H1 (cell line): ENCODE measurements around the gene PIMREG. TPM values are rescaled to one million over a fixed set of nuclear protein-coding genes. Genes with fewer than 3 reads are reported as not detected.

Experiments used
- CTCF ChIA-PET: fragments of 300-600 bp; sonication (Branson Sonifier 250); formaldehyde crosslinking; loops from one replicate; lab custom pipeline; 2021; ENCODE audit not compliant: partially characterized antibody; lab: Charles Lee
- POLR2A ChIA-PET: fragments of 300-600 bp; sonication (Branson Sonifier 250); formaldehyde crosslinking; loops from one replicate; lab custom pipeline; 2021; ENCODE audit warnings: inconsistent platforms; ENCODE audit not compliant: partially characterized antibody; lab: Charles Lee
- DNase-seq, 2 experiments: peaks; one replicate each; pipeline versions ENCODE4 v3.0.0 to v3.0.0-alpha.2; 2010 to 2022; ENCODE audit warnings: low spot score in 2 of 2, low read depth in 1 of 2, mixed read lengths in 1 of 2
- FAIRE-seq: peaks from 2 replicates; lab custom pipeline; 2011; peaks lifted over from hg19 to GRCh38; lab: Jason Lieb, UNC
- H2AFZ ChIP-seq: 2 replicates; pipeline ENCODE4 v1.8.1; 2012; ENCODE audit warnings: low read length, inconsistent platforms
- H2AK5ac ChIP-seq: 2 replicates; pipeline ENCODE4 v1.6.1; 2013; ENCODE audit warnings: low read depth, low read length
- H2BK120ac ChIP-seq: replicated peaks from 2 replicates; pipeline ENCODE3; 2013; ENCODE audit warnings: low read depth, low read length, inconsistent platforms
- H2BK12ac ChIP-seq: 2 replicates; pipeline ENCODE4 v1.6.1; 2013; ENCODE audit warnings: low read depth, low read length
- H2BK15ac ChIP-seq: 2 replicates; pipeline ENCODE4 v1.6.1; 2013; ENCODE audit warnings: low read length
- H2BK20ac ChIP-seq: 2 replicates; pipeline ENCODE4 v1.6.1; 2013; ENCODE audit warnings: low read length
- H2BK5ac ChIP-seq: 2 replicates; pipeline ENCODE4 v1.6.1; 2013; ENCODE audit warnings: low read depth, low read length
- H3K14ac ChIP-seq: 2 replicates; pipeline ENCODE4 v1.6.1; 2013; ENCODE audit warnings: inconsistent platforms; ENCODE audit not compliant: insufficient read length
- H3K18ac ChIP-seq: 2 replicates; pipeline ENCODE4 v1.6.1; 2013; ENCODE audit warnings: low read length; ENCODE audit errors: extremely low read depth
- H3K23ac ChIP-seq: 2 replicates; pipeline ENCODE4 v1.6.1; 2013; ENCODE audit warnings: inconsistent platforms; ENCODE audit not compliant: insufficient read length
- H3K23me2 ChIP-seq: 2 replicates; pipeline ENCODE4 v1.6.1; 2013; ENCODE audit warnings: low read depth, low read length
- H3K27ac ChIP-seq: 2 replicates; pipeline ENCODE4 v1.6.1; 2011; ENCODE audit warnings: low read depth, low read length, inconsistent platforms
- H3K27me3 ChIP-seq, 4 experiments: replicated peaks in 1 of 4; 1 replicate in 1 of 4; 2 replicates in 3 of 4; pipeline versions ENCODE4 v1.6.1 to v1.8.1; 2011 to 2013; ENCODE audit warnings: low read length in 3 of 4, mild to moderate bottlenecking in 3 of 4, inconsistent platforms in 2 of 4, mixed read lengths in 2 of 4, moderate library complexity in 1 of 4; ENCODE audit not compliant: control insufficient read depth in 3 of 4, insufficient read depth in 3 of 4; ENCODE audit errors: extremely low read depth in 1 of 4
- H3K36me3 ChIP-seq, 4 experiments: 2 replicates each; pipeline versions ENCODE4 v1.6.1 to v1.8.1; 2011 to 2013; ENCODE audit warnings: mild to moderate bottlenecking in 4 of 4, low read length in 3 of 4, moderate library complexity in 2 of 4, control low read depth in 1 of 4, inconsistent platforms in 1 of 4; ENCODE audit not compliant: insufficient read depth in 4 of 4, control insufficient read depth in 2 of 4
- H3K4ac ChIP-seq: replicated peaks from 2 replicates; pipeline ENCODE3; 2013; ENCODE audit warnings: low read length, low read depth, mixed read lengths, inconsistent platforms; ENCODE audit not compliant: insufficient read length
- H3K4me1 ChIP-seq, 4 experiments: replicated peaks in 1 of 4; 1 replicate in 1 of 4; 2 replicates in 3 of 4; pipeline versions ENCODE4 v1.6.1 to v1.8.1; 2011 to 2013; ENCODE audit warnings: low read length in 3 of 4, inconsistent platforms in 2 of 4, mixed read lengths in 1 of 4; ENCODE audit not compliant: insufficient read depth in 4 of 4, control insufficient read depth in 3 of 4
- H3K4me2 ChIP-seq, 2 experiments: 2 replicates each; pipeline versions ENCODE4 v1.6.1 to v1.8.1; 2011 to 2013; ENCODE audit warnings: low read depth in 2 of 2, low read length in 2 of 2, control low read depth in 1 of 2, inconsistent platforms in 1 of 2, mild to moderate bottlenecking in 1 of 2; ENCODE audit not compliant: insufficient read depth in 1 of 2
- H3K4me3 ChIP-seq, 4 experiments: fragments of 200-600, 300-600 bp in 1 of 4; sonication (generic), shearing (Covaris generic), sonication (Bioruptor Twin) in 1 of 4; 2 replicates each; pipeline versions ENCODE4 v1.5.1 to v1.8.1; 2011 to 2016; ENCODE audit warnings: low read length in 4 of 4, low read depth in 3 of 4, control low read depth in 2 of 4, inconsistent platforms in 2 of 4, mild to moderate bottlenecking in 2 of 4, mixed read lengths in 1 of 4, moderate library complexity in 1 of 4; ENCODE audit not compliant: insufficient read depth in 2 of 4; ENCODE audit errors: extremely low read depth in 1 of 4
- H3K56ac ChIP-seq: replicated peaks from 2 replicates; pipeline ENCODE3; 2013; ENCODE audit warnings: low read depth, mild to moderate bottlenecking, mixed read lengths, low read length, inconsistent platforms; ENCODE audit not compliant: insufficient read length
- H3K79me1 ChIP-seq: 2 replicates; pipeline ENCODE4 v1.6.1; 2013; ENCODE audit warnings: low read depth, low read length, control low read depth
- H3K79me2 ChIP-seq, 2 experiments: 2 replicates each; pipeline versions ENCODE4 v1.6.1 to v1.8.1; 2012 to 2013; ENCODE audit warnings: low read length in 2 of 2, mild to moderate bottlenecking in 2 of 2, inconsistent platforms in 1 of 2; ENCODE audit not compliant: insufficient read depth in 2 of 2, control insufficient read depth in 1 of 2
- H3K9ac ChIP-seq, 4 experiments: replicated peaks in 1 of 4; 1 replicate in 1 of 4; 2 replicates in 3 of 4; pipeline versions ENCODE4 v1.6.1 to v1.8.1; 2011 to 2013; ENCODE audit warnings: low read depth in 3 of 4, low read length in 3 of 4, control low read depth in 2 of 4, mild to moderate bottlenecking in 2 of 4, moderate library complexity in 2 of 4, inconsistent platforms in 1 of 4; ENCODE audit errors: extremely low read depth in 1 of 4
- H3K9me3 ChIP-seq, 2 experiments: 2 replicates each; pipeline versions ENCODE4 v1.6.1 to v1.8.1; 2012 to 2013; ENCODE audit warnings: mild to moderate bottlenecking in 2 of 2, moderate library complexity in 2 of 2, control low read depth in 1 of 2, inconsistent platforms in 1 of 2, low read depth in 1 of 2, low read length in 1 of 2, mixed read lengths in 1 of 2; ENCODE audit not compliant: insufficient read depth in 2 of 2
- H4K20me1 ChIP-seq, 2 experiments: replicated peaks in 1 of 2; 2 replicates each; pipeline versions ENCODE3 to v1.8.1; 2011 to 2013; ENCODE audit warnings: inconsistent platforms in 2 of 2, low read length in 2 of 2, mild to moderate bottlenecking in 1 of 2; ENCODE audit not compliant: insufficient read depth in 2 of 2, control insufficient read depth in 1 of 2
- H4K5ac ChIP-seq: 2 replicates; pipeline ENCODE4 v1.6.1; 2013; ENCODE audit warnings: low read length, low read depth, mixed read lengths, inconsistent platforms; ENCODE audit not compliant: insufficient read length
- H4K8ac ChIP-seq: 2 replicates; pipeline ENCODE4 v1.8.0; 2013; ENCODE audit warnings: mild to moderate bottlenecking, moderate library complexity, low read length, inconsistent platforms; ENCODE audit not compliant: insufficient read depth; ENCODE audit errors: extremely low read depth
- H4K91ac ChIP-seq: replicated peaks from 2 replicates; pipeline ENCODE3; 2013; ENCODE audit warnings: low read length, mixed read lengths, inconsistent platforms; ENCODE audit not compliant: insufficient read length
- ZNF274 ChIP-seq: IDR thresholded peaks from 2 replicates; pipeline ENCODE4 v1.7.0; 2012; ENCODE audit warnings: low read length, borderline replicate concordance; ENCODE audit errors: extremely low read depth
- WGBS, 2 experiments: shearing (Covaris generic) in 1 of 2; methylation state at CpG; one replicate each; pipeline versions ENCODE4 v1.1.6 to v1.1.7; 2013 to 2015; ENCODE audit warnings: low lambda C conversion rate in 2 of 2, mixed read lengths in 2 of 2, inconsistent platforms in 1 of 2, low coverage in 1 of 2, missing lambda C conversion rate in 1 of 2; ENCODE audit not compliant: insufficient replicate concordance in 2 of 2, insufficient coverage in 1 of 2, insufficient read length in 1 of 2; ENCODE audit errors: extremely low coverage in 1 of 2, missing lambda C conversion rate in 1 of 2; 5-methylcytosine and 5-hydroxymethylcytosine counted together
- polyA plus RNA-seq, 7 experiments: library from polyadenylated mRNA; depleted of rRNA in 3 of 7; stranded (reverse) in 5 of 7; unstranded in 2 of 7; fragments of >200 nt in 5 of 7; fragments of 200-250 nt in 2 of 7; gene quantifications; 1 replicate in 5 of 7; 2 replicates in 1 of 7; 4 replicates in 1 of 7; pipeline versions ENCODE4 v1.2.1 to v1.2.3, GENCODE V29; 2011 to 2013; ENCODE audit warnings: missing spikeins in 2 of 7, mixed read lengths in 2 of 7
- total RNA-seq: library from RNA; stranded (reverse); fragmentation: NEBNext Ultra II Directional; extraction: Animal tissue kit (Norgen Biotek cat#: 25700); gene quantifications from 2 replicates; pipeline ENCODE4 v1.2.1, GENCODE V29; 2021

The PIMREG gene
- total and polyA plus RNA-seq, 2 of the 8 experiments (the other 6 are each of a cell fraction or from before 2014, with no cell fraction given), result 133 to 148 TPM

- H3K56ac ChIP-seq, result no peak overlapping the region
- no peak overlapping the region for H3K4ac ChIP-seq
- H3K4me2 ChIP-seq, result no peak overlapping the region; a peak in 1 of 4 replicates
- ChIA-PET CTCF (no interaction called here), POLR2A (interaction anchor here (0.6 to 4.4 kb wide), 3 partner anchors 13 to 17 kb away, joined by 3 to 58 read pairs (median 3); partner anchors contain the start of gene PIMREG)
- H2BK5ac ChIP-seq, result no peak overlapping the region; the same call in 1 of the 2 replicates
- peak overlapping the region; percentile 71; the same call in 1 of the 2 replicates for H2AK5ac ChIP-seq
- no peak overlapping the region for H3K4me3 ChIP-seq
- H3K27ac ChIP-seq, result no peak overlapping the region
- no peak overlapping the region for H4K5ac ChIP-seq
- no peak overlapping the region for H3K9ac ChIP-seq
- H3K36me3 ChIP-seq, result peaks cover 0 to 3% (median under 1%) of the 10 kb centered on the region in 4 experiments; a peak in 4 of 8 replicates
- no peak overlapping the region for H4K8ac ChIP-seq
- H2AFZ ChIP-seq, result no peak overlapping the region
- no peaks in the 10 kb centered on the region; a peak in 3 of 7 replicates for H3K27me3 ChIP-seq
- H2BK15ac ChIP-seq, result peak overlapping the region; percentile 95; the same call in 1 of the 2 replicates
- DNase-seq, result no peak
- H4K20me1 ChIP-seq, result peaks cover 0 to 2% of the 10 kb centered on the region in 2 experiments
- WGBS, 2 experiments, result 81% methylated on average over 9 of the region's 9 CpGs; no CpG with 5 or more reads in 1 of the 2 experiments
- peaks cover 2 to 49% (median 32%) of the 10 kb centered on the region in 4 experiments for H3K4me1 ChIP-seq
- no peak overlapping the region for H3K18ac ChIP-seq
- H3K79me1 ChIP-seq, result no peaks in the 10 kb centered on the region
- no peak for TF ChIP-seq ZNF274
- no peak overlapping the region for H3K14ac ChIP-seq
- peak overlapping the region; percentile 80; the same call in 1 of the 2 replicates for H2BK12ac ChIP-seq
- FAIRE-seq, result no peak
- H3K9me3 ChIP-seq, result no peaks in the 10 kb centered on the region
- peak overlapping the region; percentile 79 for H4K91ac ChIP-seq
- H2BK20ac ChIP-seq, result peak overlapping the region; percentile 90; the same call in 1 of the 2 replicates
- H3K23ac ChIP-seq, result no peak overlapping the region
- peaks cover 12% of the 10 kb centered on the region for H3K23me2 ChIP-seq
- no peak overlapping the region for H2BK120ac ChIP-seq
- no peaks in the 10 kb centered on the region for H3K79me2 ChIP-seq
These were observed 12.1 kb downstream of the PIMREG start for GRCh38 chr17:6456321-6456720.
